Mucosa of descending colon (tissue), 3 donors: ENCODE data around the gene RPS6KB2. TPM values are rescaled to one million over a fixed set of nuclear protein-coding genes. Genes with fewer than 3 reads are reported as not detected.

ENCODE experiments used
- ATAC-seq: fragments of 200-7000 bp; cut with Tn5 transposase; one replicate; pipeline ENCODE4 v1.9.1; 2020; ENCODE audit warnings: mild to moderate bottlenecking, moderate library complexity
- DNase-seq, 3 donors: peaks; one replicate each; pipeline ENCODE4 v3.0.0-alpha.2; 2020
- H3K36me3 ChIP-seq: fragments of 200-600 bp; one replicate; pipeline ENCODE4 v1.8.0; 2021; ENCODE audit warnings: low read depth, mild to moderate bottlenecking
- H3K4me1 ChIP-seq: fragments of 200-600 bp; one replicate; pipeline ENCODE4 v1.8.0; 2021; ENCODE audit warnings: low read depth, mild to moderate bottlenecking
- H3K4me3 ChIP-seq: fragments of 200-600 bp; one replicate; pipeline ENCODE4 v1.8.0; 2021; ENCODE audit warnings: mild to moderate bottlenecking
- H3K9me3 ChIP-seq: fragments of 200-600 bp; one replicate; pipeline ENCODE4 v1.8.0; 2021; ENCODE audit warnings: mild to moderate bottlenecking
- CTCF ChIP-seq: fragments of 200-600 bp; IDR thresholded peaks from one replicate; pipeline ENCODE4 v1.8.0; 2022; ENCODE audit warnings: antibody characterized with exemption, mild to moderate bottlenecking
- intact Hi-C, 2 donors: fragments of 100-400 bp; cut with DNase I in 1 of 2; cut with micrococcal nuclease in 1 of 2; formaldehyde crosslinking; loops; one replicate each; pipeline versions ENCODE4 v1.11.0 to v1.11.1; 2022; cut with DNase I, micrococcal nuclease
- total RNA-seq, 3 donors: library from RNA; stranded (reverse); fragmentation: NEBNext Ultra II Directional in 2 of 3; extraction: Animal tissue kit (Norgen Biotek cat#: 25700) in 2 of 3; gene quantifications; one replicate each; pipeline versions ENCODE4 v1.2.1 to v1.2.4, GENCODE V29; 2021 to 2023
- donor health status: DM: no; HTN: no; CAD: no; lungs with moderate emphysema.
- donor health status: DM: no; HTN: no; CAD: no.
- donor health status: DM: no; HTN: yes; CAD: no.

RPS6KB2 gene
- total RNA-seq, 3 donors from 2014 or later = 43.1 to 51.6 (median 45.4) TPM

- peak in 2 of 3 donors; percentile 40 to 82 for DNase-seq
- peak; percentile 2 for ATAC-seq
- no peak overlapping the region for H3K4me3 ChIP-seq
- H3K36me3 ChIP-seq = peaks cover 3% of the 10 kb centered on the region
- no peak for TF ChIP-seq CTCF
- H3K9me3 ChIP-seq = no peaks in the 10 kb centered on the region
- peaks cover 32% of the 10 kb centered on the region for H3K4me1 ChIP-seq
- intact Hi-C loops = no loop called here
These were observed 11.6 kb upstream of the RPS6KB2 start for GRCh38 chr11:67416416-67417335.

- Histone ChIP-seq H3K36me3 (peaks cover 3% of the 10 kb centered on the region), H3K9me3 (no peaks in the 10 kb centered on the region), H3K4me1 (peaks cover 32% of the 10 kb centered on the region), H3K4me3 (no peak overlapping the region)
- DNase-seq = no peak
- ATAC-seq = no peak
- intact Hi-C loops = no loop called here
- no peak for TF ChIP-seq CTCF
These were observed 10.9 kb upstream of the RPS6KB2 start for GRCh38 chr11:67417425-67417824.

- H3K4me1 ChIP-seq = peaks cover 32% of the 10 kb centered on the region
- DNase-seq (peak in 1 of 3 donors; percentile 14), ATAC-seq (no peak)
- H3K4me3 ChIP-seq = no peak overlapping the region
- no peaks in the 10 kb centered on the region for H3K9me3 ChIP-seq
- no peak for TF ChIP-seq CTCF
- intact Hi-C loops = no loop called here
- peaks cover 3% of the 10 kb centered on the region for H3K36me3 ChIP-seq
These were observed 9.6 kb upstream of the RPS6KB2 start for GRCh38 chr11:67418476-67419281.

GRCh38 chr11:67419325-67420049, 8.8 kb upstream of the RPS6KB2 start:
- TF ChIP-seq CTCF = no peak
- intact Hi-C loops = no loop called here
- Histone ChIP-seq H3K4me3 (no peak overlapping the region), H3K4me1 (peaks cover 32% of the 10 kb centered on the region), H3K9me3 (no peaks in the 10 kb centered on the region), H3K36me3 (peaks cover 3% of the 10 kb centered on the region)
- DNase-seq (no peak), ATAC-seq (no peak)

GRCh38 chr11:67420147-67420645, 8.1 kb upstream of the RPS6KB2 start:
- intact Hi-C loops = no loop called here
- TF ChIP-seq CTCF = no peak
- H3K9me3 ChIP-seq = no peaks in the 10 kb centered on the region
- DNase-seq (no peak), ATAC-seq (no peak)
- peaks cover 3% of the 10 kb centered on the region for H3K36me3 ChIP-seq
- H3K4me3 ChIP-seq = peak overlapping the region; percentile 34
- peaks cover 28% of the 10 kb centered on the region for H3K4me1 ChIP-seq
